Stimulated activated CD8-positive, alpha-beta memory T cell treated with anti-CD3 and anti-CD28 coated beads, Interleukin-7, amount 100 ng/mL, for 48 hours (primary cell): ENCODE results near the gene YIPF6.
A peak's percentile ranks its signal among the peaks of the same experiment; 100 is the strongest.
"Not testable (repeated sequence)": the region's sequence is repeated elsewhere in the genome, so short reads cannot be mapped to it uniquely, and the experiment has no call there.

Experiments
- DNase-seq, 2 donors: peaks; one replicate each; pipeline ENCODE4 v3.0.0-alpha.2; 2020; ENCODE audit warnings: low read depth in 1 of 2; ENCODE audit errors: extremely low read depth in 1 of 2

The YIPF6 gene, protein sequence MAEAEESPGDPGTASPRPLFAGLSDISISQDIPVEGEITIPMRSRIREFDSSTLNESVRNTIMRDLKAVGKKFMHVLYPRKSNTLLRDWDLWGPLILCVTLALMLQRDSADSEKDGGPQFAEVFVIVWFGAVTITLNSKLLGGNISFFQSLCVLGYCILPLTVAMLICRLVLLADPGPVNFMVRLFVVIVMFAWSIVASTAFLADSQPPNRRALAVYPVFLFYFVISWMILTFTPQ

DNA sequence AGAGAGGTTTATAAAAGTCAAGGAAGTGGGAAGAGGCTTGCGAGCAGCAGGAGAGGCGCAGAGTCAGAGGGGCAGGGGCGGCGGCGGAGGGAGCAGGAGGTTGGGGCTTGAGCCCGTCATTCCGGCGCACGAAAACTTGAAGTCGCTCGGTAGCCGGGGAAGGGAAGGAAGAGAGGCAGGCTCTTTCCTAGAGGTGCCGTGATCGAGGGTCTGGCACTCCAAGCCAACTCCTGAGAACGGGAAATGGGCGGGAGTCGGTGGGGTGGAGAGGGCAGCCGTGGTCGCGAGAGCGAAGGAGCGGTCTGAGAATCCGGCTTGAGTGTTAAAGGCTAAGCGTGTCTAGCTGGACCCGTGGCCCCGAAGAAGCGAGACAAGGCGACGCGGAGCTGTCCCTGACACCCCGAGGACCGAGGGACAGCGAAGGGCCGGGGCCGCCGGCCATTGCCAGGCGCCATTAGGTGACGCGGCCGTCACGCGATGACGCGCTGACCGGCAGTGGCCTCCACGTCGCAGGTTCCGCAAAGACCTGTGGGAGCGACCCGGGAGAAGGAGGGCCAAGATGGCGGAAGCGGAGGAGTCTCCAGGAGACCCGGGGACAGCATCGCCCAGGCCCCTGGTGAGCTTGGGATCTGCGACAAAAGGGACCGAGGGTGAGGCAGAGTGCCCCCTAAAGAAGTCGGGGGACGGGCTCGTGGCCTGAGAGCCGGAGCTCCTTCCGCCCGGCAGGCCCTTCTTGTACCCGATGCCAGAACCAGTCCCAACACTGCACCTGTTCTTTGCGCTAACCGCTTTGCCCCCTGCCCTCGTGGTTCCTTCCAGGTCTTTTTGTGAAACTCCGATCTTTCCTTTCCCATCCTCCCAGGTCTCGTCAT lies at the start of gene YIPF6:
YIPF6 (plus strand) TSS at position 544 of the 872 bp plus-strand sequence; CDS start at position 560, 16 bp downstream.
- peak; percentile 32 to 56 for DNase-seq

DNA sequence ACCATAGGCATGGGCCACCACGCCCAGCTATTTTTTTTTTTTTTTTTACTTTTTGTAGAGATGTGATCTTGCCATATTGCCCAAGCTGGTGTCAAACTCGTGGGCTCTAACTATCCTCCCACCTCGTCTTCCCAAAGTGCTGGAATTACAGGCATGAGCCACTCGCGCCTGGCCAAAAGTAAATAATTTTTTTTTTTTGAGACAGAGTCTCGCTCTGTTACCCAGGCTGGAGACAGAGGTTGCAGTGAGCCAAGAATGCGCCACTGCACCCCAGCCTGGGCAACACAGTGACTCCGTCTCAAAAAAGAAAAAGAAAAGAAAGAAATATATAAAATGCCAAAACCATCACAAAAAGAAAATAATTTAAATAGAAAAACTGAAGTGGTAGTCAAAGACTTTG lies 47.1 kb upstream of the YIPF6 start:
- no peak for DNase-seq

DNA sequence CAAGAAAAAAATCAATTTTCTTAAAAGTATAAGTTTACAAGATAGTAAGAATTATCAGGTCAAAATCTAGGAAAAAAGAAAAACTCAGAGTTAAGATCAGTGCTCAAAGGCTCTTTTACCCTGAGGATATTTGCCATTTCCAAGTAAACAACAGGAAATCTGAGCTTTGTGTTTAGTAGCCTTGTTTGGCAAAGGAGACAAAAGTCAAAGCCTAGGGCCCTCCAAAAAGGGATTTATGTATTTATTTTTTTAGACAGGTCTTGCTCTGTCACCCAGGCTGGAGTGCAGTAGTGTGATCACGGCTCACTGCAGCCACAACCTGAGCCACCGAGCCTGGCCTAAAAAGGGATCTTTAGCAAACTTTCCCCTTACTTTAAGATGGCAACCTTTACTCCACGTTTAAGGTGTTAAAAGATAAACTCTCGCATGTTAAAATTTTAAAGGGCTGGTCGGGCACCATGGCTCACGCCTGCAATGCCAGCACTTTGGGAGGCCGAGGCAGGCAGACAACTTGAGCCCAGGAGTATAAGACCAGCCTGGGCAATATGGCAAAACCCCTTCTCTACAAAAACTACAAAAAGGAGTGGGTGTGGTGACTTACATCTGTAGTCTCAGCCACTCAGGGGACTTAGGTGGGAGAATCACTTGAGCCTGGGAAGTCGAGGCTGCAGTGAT lies 44.2 kb upstream of the YIPF6 start:
- no peak for DNase-seq

- DNase-seq, result no peak
Measured at GRCh38 chrX:68455151-68455510, 43.7 kb upstream of the YIPF6 start.

- no peak for DNase-seq
Measured at GRCh38 chrX:68461093-68461492, 37.8 kb upstream of the YIPF6 start.

- no peak for DNase-seq
Measured at GRCh38 chrX:68461576-68461975, 37.3 kb upstream of the YIPF6 start.

DNA sequence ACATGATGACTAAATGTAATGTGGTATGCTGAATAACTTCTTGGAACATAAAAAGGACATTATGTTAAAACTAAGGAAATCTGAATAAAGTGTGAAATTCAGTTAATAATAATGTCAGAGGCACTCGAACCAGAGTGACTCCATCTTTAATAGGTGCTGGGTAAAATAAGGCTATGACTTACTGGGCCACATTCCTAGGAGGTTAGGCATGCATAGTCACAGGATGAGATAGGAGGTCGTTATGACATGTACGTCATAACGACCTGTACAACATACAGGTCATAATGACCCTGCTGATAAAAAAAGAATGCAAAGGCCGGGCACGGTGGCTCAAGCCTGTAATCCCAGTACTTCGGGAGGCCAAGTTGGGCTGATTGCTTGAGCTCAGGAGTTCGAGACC lies 36.7 kb upstream of the YIPF6 start:
- DNase-seq, result no peak

GRCh38 chrX:68462653-68463052 lies 36.2 kb upstream of the YIPF6 start:
- DNase-seq, result no peak

DNA sequence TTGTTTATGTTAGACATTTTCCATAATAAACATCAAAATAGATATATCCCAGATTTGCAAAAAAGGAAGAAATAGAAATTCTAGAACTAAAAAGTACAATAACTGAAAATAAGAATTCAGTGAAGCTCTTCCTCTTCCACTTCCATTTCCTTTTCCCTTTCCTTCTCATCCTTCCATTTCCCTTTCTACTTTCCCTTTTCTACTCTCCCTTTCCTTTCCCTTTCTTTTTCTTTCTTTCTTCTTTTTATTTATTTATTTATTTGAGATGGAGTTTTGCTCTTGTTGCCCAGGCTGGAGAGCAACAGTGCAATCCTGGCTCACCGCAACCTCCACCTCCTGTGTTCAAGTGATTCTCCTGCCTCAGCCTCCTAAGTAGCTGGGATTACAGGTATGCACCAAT lies 35.0 kb upstream of the YIPF6 start:
- DNase-seq, result no peak

DNA sequence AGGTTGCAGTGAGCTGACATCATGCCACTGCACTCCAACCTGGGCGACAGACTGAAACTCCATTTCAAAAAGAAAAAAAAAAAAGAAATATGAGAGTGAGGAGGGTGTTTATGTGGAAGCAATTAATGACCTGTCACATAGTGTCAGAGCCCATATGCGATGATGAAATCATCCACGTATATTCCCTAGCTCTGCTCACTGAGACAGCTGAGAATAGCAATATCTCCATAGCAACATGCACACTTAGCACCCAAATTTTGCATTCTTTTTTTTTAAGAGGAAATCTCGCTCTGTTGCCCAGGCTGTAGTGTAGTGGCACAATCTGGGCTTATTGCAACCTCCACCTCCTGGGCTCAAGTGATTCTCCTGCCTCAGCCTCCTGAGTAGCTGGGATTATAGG lies 34.1 kb upstream of the YIPF6 start:
- DNase-seq, result no peak

DNA sequence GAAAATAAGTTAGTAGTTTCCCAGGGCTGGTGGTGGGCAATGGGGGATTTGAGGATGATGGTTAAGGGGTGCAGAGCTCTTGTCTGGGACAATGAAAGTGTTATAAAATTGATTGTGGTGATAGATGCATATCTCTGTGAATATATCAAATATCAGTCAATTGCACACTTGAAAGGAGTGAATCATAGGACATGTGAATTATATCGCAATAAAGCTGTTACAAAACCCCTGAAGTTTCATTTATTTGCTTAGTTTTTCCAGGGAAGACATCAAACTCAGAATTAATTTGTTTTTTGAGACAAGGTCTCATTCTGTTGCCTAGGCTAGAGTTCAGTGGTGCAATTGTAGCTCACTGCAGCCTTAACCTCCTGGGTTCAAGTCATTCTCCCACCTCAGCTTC lies 17.9 kb upstream of the YIPF6 start:
- DNase-seq, result no peak

DNA sequence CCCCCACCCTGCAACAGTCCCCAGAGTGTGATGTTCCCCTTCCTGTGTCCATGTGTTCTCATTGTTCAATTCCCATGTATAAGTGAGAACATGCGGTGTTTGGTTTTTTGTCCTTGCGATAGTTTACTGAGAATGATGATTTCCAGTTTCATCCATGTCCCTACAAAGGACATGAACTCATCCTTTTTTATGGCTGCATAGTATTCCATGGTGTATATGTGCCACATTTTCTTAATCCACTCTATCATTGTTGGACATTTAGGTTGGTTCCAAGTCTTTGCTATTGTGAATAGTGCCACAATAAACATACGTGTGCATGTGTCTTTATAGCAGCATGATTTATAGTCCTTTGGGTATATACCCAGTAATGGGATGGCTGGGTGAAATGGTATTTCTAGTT lies 12.7 kb upstream of the YIPF6 start:
- not testable (repeated sequence) for DNase-seq

DNA sequence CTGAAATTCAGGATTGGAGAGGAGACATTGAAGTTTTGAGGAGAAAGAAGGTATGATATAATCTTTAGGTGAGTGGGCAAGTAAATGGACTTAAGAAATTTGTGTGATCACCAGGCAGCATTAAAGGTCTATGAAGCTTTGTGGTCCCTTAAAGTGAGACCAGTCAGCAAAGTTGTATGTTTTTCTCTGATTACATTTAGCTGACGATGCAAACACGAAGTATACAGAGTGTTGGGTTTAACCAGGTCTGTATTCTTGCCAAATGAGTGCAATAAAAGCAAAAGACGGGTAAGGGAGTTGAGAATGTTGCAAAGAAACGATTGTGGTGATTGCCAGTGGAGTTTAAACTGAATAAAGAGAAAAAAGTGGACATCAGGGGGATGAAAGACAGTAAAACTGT lies 11.6 kb upstream of the YIPF6 start:
- DNase-seq, result no peak

DNA sequence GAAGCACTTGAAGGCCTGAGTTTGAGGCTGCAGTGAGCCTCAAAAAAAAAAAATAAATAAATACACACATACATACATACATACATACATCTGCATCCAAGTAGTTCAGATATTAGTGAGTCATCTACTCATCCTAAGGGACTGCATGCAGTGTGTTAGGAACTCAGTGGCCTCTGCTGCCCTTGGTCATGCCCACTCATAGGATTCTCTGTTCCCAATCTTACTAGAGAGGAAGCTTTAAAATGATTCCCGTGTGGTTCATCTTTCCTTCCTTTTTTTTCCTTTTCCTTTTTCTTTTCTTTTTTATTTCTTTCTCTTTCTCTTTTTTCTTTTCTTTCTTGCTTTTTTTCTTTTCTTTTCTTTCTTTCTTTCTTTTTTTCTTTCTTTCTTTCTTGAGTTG lies 10.9 kb upstream of the YIPF6 start:
- no peak for DNase-seq

GRCh38 chrX:68488657-68489056 lies 10.2 kb upstream of the YIPF6 start:
- no peak for DNase-seq

GRCh38 chrX:68490644-68491043 lies 8.2 kb upstream of the YIPF6 start:
- no peak for DNase-seq

GRCh38 chrX:68492583-68492982 lies 6.3 kb upstream of the YIPF6 start:
- no peak for DNase-seq

DNA sequence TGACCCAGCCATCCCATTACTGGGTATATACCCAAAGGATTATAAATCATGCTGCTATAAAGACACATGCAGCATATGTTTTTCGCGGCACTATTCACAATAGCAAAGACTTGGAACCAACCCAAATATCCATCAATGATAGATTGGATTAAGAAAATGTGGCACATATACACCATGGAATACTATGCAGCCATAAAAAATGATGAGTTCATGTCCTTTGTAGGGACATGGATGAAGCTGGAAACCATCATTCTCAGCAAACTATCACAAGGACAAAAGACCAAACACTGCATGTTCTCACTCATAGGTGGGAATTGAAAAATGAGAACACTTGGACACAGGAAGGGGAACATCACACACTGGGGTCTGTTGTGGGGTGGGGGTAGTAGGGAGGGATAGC lies 5.1 kb upstream of the YIPF6 start:
- not testable (repeated sequence) for DNase-seq

DNA sequence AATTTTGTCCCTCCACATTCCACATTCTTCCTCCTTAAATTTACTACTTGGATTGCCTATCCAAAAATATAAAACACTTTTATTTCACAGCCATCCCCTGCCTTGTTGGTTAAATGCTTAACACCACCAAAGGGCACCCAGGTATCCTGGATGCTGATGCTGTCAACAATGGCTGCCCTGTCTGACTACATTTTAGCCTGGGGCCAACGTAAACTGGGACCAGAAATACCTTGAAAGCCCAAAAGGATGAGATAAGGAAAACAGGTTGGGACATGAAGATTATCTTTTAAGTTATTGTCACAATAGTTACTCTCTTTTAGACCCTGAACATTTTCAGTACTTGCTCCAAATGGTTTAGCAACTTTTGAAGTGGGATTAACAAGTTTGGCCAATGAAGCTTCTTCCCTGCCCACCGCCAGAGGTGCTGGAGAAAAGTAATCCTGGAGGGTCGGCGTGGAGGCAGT lies 775 bp upstream of the YIPF6 start:
- no peak for DNase-seq

GRCh38 chrX:68499543-68500504 lies 973 bp downstream of the YIPF6 start:
- DNase-seq, result no peak
